HepG2 (cell line): Measurements from ENCODE around the gene MNAT1. TPM values are rescaled to one million over a fixed set of nuclear protein-coding genes. Genes with fewer than 3 reads are reported as not detected.
A peak's percentile ranks its signal among the peaks of the same experiment; 100 is the strongest.

Experiments used
- EZH2 ChIP-seq: conservative IDR thresholded peaks from 2 replicates; pipeline ENCODE4 v1.6.1; 2012; ENCODE audit warnings: mild to moderate bottlenecking, low read depth, low read length, moderate library complexity
- FOXA3 ChIP-seq: IDR thresholded peaks from 2 replicates; pipeline ENCODE4 v1.6.1; 2016; ENCODE audit warnings: missing genetic modification reagents, missing compliant biosample characterization
- KLF11 ChIP-seq: IDR thresholded peaks from 2 replicates; pipeline ENCODE4 v1.6.1; 2016; ENCODE audit warnings: missing compliant biosample characterization
- KLF12 ChIP-seq: sonication (generic); formaldehyde crosslinking; IDR thresholded peaks from 2 replicates; pipeline ENCODE4 v1.4.0; 2020; ENCODE audit warnings: missing genetic modification reagents, borderline replicate concordance
- MAFK ChIP-seq, 2 experiments: IDR thresholded peaks in 1 of 2; conservative IDR thresholded peaks in 1 of 2; 2 replicates each; pipeline ENCODE4 v1.6.1; 2011; ENCODE audit warnings: improper control_type of control experiment in 2 of 2, low read length in 2 of 2
- ZNF143 ChIP-seq: sonication (generic); formaldehyde crosslinking; IDR thresholded peaks from 2 replicates; pipeline ENCODE4 v1.4.0; 2020; ENCODE audit warnings: missing genetic modification reagents
- ZNF33A ChIP-seq: sonication (generic); formaldehyde crosslinking; IDR thresholded peaks from 2 replicates; pipeline ENCODE4 v1.5.1; 2020; ENCODE audit warnings: missing genetic modification reagents, mild to moderate bottlenecking, moderate library complexity, borderline replicate concordance
- ZSCAN22 ChIP-seq: sonication (generic); formaldehyde crosslinking; IDR thresholded peaks from 2 replicates; pipeline ENCODE4 v1.4.0; 2020; ENCODE audit warnings: mild to moderate bottlenecking, missing genetic modification reagents
- polyA plus RNA-seq, 8 experiments: library from polyadenylated mRNA; depleted of rRNA in 3 of 8; stranded (reverse) in 7 of 8; unstranded in 1 of 8; fragments of >200 nt; fragmentation: Illumina TruSeq in 4 of 8; extraction: Trizol in 4 of 8; gene quantifications; 2 replicates each; pipeline versions ENCODE4 v1.2.1 to v1.2.3, GENCODE V29; 2011 to 2016; ENCODE audit warnings: low read depth in 4 of 8, missing spikeins in 1 of 8, mixed read lengths in 1 of 8; ENCODE audit not compliant: insufficient read depth in 1 of 8
- total RNA-seq, 5 experiments: library from RNA; depleted of rRNA; stranded (reverse); fragments of >200 nt; fragmentation: Illumina TruSeq; extraction: Trizol; gene quantifications; 2 replicates each; pipeline ENCODE4 v1.2.3, GENCODE V29; 2016; ENCODE audit warnings: low read depth in 1 of 5
- TF ChIP-seq, protein P1 (sequence below): sonication (generic); formaldehyde crosslinking; IDR thresholded peaks from 2 replicates; pipeline ENCODE4 v1.8.1; 2023; ENCODE audit warnings: mild to moderate bottlenecking, inconsistent platforms, moderate library complexity, missing genetic modification reagents, borderline replicate concordance
- TF ChIP-seq, protein P2 (sequence below): sonication (generic); formaldehyde crosslinking; IDR thresholded peaks from 2 replicates; pipeline ENCODE4 v1.4.0; 2020; ENCODE audit warnings: mild to moderate bottlenecking, missing genetic modification reagents
- TF ChIP-seq, protein P3 (sequence below): sonication (generic); formaldehyde crosslinking; IDR thresholded peaks from 2 replicates; pipeline ENCODE4 v1.4.0; 2020; ENCODE audit warnings: mild to moderate bottlenecking, low read depth, missing genetic modification reagents
- TF ChIP-seq, protein P4 (sequence below): sonication (generic); formaldehyde crosslinking; IDR thresholded peaks from 2 replicates; pipeline ENCODE4 v1.4.0; 2020; ENCODE audit warnings: missing genetic modification reagents
- TF ChIP-seq, protein P5 (sequence below): sonication (generic); formaldehyde crosslinking; IDR thresholded peaks from 2 replicates; pipeline ENCODE4 v1.8.0; 2022; ENCODE audit warnings: mild to moderate bottlenecking, missing genetic modification reagents
- TF ChIP-seq, protein P6 (sequence below): sonication (generic); formaldehyde crosslinking; IDR thresholded peaks from 2 replicates; pipeline ENCODE4 v1.5.1; 2020; ENCODE audit warnings: missing genetic modification reagents, mild to moderate bottlenecking, borderline replicate concordance

MNAT1 gene
- total and polyA plus RNA-seq, 2 of the 13 experiments (the other 11 are each of a cell fraction or from before 2014, with no cell fraction given): 49.2 to 94.8 TPM

DNA sequence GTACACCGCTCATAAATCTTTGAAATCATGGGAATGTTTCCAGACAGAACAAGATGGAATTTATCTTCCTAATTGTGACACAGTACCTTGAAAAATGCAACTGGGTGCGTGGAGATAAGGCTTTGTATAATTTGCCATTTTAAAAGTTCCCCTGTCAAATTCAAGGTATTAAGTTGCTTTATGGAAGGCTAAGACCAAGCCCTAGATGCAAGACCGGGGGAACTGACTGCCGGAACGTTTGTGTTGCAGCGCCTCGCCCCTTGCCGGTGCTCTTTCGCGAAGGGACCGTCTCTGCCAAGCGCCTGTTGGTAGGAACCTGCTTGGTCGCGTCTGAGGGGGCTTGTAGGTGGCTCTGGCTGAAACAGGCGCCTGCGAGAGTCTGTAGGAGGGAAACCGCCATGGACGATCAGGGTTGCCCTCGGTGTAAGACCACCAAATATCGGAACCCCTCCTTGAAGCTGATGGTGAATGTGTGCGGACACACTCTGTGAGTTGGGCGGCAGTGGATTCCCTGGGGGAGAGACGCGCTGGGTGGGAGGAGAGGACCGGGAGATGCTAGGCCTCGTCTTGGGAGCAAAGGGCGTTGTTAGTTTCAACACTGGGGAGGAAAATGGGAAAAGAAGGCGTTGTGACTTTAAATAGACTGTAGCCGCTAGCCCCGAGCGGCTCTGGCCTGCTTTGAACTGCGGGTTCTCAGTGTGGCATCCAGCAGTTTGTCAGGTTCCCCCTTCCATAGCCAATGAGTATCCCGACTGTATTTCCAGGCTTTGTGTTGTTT lies at the start of gene MNAT1 (continued):
- TF ChIP-seq, protein P1, sequence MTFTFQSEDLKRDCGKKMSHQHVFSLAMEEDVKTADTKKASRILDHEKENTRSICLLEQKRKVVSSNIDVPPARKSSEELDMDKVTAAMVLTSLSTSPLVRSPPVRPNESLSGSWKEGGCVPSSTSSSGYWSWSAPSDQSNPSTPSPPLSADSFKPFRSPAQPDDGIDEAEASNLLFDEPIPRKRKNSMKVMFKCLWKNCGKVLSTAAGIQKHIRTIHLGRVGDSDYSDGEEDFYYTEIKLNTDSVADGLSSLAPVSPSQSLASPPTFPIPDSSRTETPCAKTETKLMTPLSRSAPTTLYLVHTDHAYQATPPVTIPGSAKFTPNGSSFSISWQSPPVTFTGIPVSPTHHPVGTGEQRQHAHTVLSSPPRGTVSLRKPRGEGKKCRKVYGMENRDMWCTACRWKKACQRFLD (CRISPR knock-in tag): 0 out of 2 replicates have a peak, but pooled peaks have one; percentile 52
- TF ChIP-seq, protein P2, sequence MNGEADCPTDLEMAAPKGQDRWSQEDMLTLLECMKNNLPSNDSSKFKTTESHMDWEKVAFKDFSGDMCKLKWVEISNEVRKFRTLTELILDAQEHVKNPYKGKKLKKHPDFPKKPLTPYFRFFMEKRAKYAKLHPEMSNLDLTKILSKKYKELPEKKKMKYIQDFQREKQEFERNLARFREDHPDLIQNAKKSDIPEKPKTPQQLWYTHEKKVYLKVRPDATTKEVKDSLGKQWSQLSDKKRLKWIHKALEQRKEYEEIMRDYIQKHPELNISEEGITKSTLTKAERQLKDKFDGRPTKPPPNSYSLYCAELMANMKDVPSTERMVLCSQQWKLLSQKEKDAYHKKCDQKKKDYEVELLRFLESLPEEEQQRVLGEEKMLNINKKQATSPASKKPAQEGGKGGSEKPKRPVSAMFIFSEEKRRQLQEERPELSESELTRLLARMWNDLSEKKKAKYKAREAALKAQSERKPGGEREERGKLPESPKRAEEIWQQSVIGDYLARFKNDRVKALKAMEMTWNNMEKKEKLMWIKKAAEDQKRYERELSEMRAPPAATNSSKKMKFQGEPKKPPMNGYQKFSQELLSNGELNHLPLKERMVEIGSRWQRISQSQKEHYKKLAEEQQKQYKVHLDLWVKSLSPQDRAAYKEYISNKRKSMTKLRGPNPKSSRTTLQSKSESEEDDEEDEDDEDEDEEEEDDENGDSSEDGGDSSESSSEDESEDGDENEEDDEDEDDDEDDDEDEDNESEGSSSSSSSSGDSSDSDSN (CRISPR knock-in tag): peak; percentile 89
- TF ChIP-seq, protein P3, sequence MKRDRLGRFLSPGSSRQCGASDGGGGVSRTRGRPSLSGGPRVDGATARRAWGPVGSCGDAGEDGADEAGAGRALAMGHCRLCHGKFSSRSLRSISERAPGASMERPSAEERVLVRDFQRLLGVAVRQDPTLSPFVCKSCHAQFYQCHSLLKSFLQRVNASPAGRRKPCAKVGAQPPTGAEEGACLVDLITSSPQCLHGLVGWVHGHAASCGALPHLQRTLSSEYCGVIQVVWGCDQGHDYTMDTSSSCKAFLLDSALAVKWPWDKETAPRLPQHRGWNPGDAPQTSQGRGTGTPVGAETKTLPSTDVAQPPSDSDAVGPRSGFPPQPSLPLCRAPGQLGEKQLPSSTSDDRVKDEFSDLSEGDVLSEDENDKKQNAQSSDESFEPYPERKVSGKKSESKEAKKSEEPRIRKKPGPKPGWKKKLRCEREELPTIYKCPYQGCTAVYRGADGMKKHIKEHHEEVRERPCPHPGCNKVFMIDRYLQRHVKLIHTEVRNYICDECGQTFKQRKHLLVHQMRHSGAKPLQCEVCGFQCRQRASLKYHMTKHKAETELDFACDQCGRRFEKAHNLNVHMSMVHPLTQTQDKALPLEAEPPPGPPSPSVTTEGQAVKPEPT (CRISPR knock-in tag): 0 out of 2 replicates have a peak, but pooled peaks have one; percentile 64
- TF ChIP-seq EZH2 (no peak), KLF11 (CRISPR knock-in tag) (peak; percentile 72; the same call in 1 of the 2 replicates), ZNF143 (CRISPR knock-in tag) (peak; percentile 27; the same call in 1 of the 2 replicates), FOXA3 (CRISPR knock-in tag) (peak; percentile 71), MAFK (conservative IDR thresholded peaks at IDR 0.05 in 1 of 2, IDR thresholded peaks at IDR 0.05 in 1 of 2; ENCODE audit: low read length in 2 of 2) (no peak), ZSCAN22 (CRISPR knock-in tag) (0 out of 2 replicates have a peak, but pooled peaks have one; percentile 39), ZNF33A (CRISPR knock-in tag) (no peak), KLF12 (CRISPR knock-in tag) (no peak)
- TF ChIP-seq, protein P4, sequence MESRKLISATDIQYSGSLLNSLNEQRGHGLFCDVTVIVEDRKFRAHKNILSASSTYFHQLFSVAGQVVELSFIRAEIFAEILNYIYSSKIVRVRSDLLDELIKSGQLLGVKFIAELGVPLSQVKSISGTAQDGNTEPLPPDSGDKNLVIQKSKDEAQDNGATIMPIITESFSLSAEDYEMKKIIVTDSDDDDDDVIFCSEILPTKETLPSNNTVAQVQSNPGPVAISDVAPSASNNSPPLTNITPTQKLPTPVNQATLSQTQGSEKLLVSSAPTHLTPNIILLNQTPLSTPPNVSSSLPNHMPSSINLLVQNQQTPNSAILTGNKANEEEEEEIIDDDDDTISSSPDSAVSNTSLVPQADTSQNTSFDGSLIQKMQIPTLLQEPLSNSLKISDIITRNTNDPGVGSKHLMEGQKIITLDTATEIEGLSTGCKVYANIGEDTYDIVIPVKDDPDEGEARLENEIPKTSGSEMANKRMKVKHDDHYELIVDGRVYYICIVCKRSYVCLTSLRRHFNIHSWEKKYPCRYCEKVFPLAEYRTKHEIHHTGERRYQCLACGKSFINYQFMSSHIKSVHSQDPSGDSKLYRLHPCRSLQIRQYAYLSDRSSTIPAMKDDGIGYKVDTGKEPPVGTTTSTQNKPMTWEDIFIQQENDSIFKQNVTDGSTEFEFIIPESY (CRISPR knock-in tag): no peak
- TF ChIP-seq, protein P5, sequence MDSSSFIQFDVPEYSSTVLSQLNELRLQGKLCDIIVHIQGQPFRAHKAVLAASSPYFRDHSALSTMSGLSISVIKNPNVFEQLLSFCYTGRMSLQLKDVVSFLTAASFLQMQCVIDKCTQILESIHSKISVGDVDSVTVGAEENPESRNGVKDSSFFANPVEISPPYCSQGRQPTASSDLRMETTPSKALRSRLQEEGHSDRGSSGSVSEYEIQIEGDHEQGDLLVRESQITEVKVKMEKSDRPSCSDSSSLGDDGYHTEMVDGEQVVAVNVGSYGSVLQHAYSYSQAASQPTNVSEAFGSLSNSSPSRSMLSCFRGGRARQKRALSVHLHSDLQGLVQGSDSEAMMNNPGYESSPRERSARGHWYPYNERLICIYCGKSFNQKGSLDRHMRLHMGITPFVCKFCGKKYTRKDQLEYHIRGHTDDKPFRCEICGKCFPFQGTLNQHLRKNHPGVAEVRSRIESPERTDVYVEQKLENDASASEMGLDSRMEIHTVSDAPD (CRISPR knock-in tag): peak; percentile 54; the same call in 1 of the 2 replicates
- TF ChIP-seq, protein P6, sequence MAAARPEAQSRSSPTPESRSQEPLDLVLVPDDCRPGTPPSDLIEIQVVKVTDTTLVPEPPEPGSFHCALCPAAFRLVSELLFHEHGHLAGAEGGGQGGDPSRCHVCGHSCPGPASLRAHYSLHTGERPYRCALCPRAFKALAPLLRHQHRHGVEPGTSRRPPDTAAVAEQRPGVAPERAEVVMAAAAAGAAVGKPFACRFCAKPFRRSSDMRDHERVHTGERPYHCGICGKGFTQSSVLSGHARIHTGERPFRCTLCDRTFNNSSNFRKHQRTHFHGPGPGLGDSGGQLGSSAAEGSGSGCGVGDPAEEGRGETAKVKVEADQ (CRISPR knock-in tag): peak; percentile 58; the same call in 1 of the 2 replicates
